ENCODE data around the gene TFPT. TPM values are rescaled to one million over a fixed set of nuclear protein-coding genes. Genes with fewer than 3 reads are reported as not detected.

The TFPT gene
- total RNA-seq, 2 experiments from 2014 or later: 10.1 to 11.2 TPM

DNA sequence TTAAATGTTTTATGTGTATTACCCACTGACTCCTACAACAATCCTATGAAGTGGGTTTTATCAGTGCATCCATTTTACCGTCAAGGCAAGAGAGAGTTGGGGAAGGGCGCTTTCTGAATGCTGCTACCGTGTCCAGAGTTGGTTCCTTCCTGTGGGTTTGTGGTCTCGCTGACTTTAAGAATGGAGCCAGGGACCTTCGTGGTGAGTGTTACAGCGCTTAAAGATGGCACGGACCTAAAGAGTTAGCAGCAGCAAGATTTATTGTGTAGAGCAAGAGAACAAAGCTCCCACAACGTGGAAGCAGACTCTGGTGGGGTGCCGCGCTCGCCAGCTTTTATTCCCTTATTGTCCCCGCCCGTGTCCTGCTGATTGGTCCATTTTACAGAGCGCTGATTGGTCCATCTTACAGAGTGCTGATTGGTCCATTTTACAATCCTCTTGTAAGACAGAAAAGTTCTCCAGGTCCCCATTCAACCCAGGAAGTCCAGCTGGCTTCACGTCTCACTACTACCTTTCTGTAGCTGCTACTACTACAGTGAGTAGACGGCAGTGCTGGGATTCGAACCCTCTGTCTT, 20.9 kb downstream of the TFPT start:
- Mint-ChIP-seq H3K4me1 (ENCODE audit: low read depth) (peaks cover 12% of the 10 kb centered on the region), H3K27me3 (peaks cover 39% of the 10 kb centered on the region), H3K36me3 (ENCODE audit: low read depth) (no peaks in the 10 kb centered on the region), H3K27ac (no peak overlapping the region), H3K4me3 (no peak overlapping the region), H3K9me3 (no peaks in the 10 kb centered on the region)
- peaks cover 22% of the 10 kb centered on the region for H3K4me1 ChIP-seq (ENCODE audit: insufficient read depth, low read length)
- intact Hi-C loops (cut with DNase I, micrococcal nuclease): no loop called here
- DNase-seq (no peak), ATAC-seq (ENCODE audit: poor library complexity) (no peak)
- peaks cover 11 to 16% of the 10 kb centered on the region in 2 experiments for H3K27me3 ChIP-seq (ENCODE audit: control insufficient read depth in 1 of 2, insufficient read depth in 2 of 2, low read length in 2 of 2)
- POLR2A ChIA-PET: interaction anchor here (0.6 to 3.0 kb wide), 2 partner anchors 15 to 20 kb away, joined by 3 to 24 read pairs; partner anchors contain the start of genes PRPF31 and TFPT
- H3K36me3 ChIP-seq (ENCODE audit: insufficient read depth, low read length): no peaks in the 10 kb centered on the region
- peaks cover 0 to 4% of the 10 kb centered on the region in 2 experiments for H3K9me3 ChIP-seq (ENCODE audit: control insufficient read depth in 1 of 2, insufficient read depth in 1 of 2, low read length in 2 of 2)
- TF ChIP-seq, protein P1, sequence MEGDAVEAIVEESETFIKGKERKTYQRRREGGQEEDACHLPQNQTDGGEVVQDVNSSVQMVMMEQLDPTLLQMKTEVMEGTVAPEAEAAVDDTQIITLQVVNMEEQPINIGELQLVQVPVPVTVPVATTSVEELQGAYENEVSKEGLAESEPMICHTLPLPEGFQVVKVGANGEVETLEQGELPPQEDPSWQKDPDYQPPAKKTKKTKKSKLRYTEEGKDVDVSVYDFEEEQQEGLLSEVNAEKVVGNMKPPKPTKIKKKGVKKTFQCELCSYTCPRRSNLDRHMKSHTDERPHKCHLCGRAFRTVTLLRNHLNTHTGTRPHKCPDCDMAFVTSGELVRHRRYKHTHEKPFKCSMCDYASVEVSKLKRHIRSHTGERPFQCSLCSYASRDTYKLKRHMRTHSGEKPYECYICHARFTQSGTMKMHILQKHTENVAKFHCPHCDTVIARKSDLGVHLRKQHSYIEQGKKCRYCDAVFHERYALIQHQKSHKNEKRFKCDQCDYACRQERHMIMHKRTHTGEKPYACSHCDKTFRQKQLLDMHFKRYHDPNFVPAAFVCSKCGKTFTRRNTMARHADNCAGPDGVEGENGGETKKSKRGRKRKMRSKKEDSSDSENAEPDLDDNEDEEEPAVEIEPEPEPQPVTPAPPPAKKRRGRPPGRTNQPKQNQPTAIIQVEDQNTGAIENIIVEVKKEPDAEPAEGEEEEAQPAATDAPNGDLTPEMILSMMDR (IDR thresholded peaks at IDR 0.05): no peak
- H3K4me3 ChIP-seq (ENCODE audit: low read length): no peak overlapping the region
- CTCF ChIA-PET: no interaction called here
- no peak overlapping the region for H3K27ac ChIP-seq (ENCODE audit: low read depth in 1 of 2, low read length in 2 of 2)

DNA sequence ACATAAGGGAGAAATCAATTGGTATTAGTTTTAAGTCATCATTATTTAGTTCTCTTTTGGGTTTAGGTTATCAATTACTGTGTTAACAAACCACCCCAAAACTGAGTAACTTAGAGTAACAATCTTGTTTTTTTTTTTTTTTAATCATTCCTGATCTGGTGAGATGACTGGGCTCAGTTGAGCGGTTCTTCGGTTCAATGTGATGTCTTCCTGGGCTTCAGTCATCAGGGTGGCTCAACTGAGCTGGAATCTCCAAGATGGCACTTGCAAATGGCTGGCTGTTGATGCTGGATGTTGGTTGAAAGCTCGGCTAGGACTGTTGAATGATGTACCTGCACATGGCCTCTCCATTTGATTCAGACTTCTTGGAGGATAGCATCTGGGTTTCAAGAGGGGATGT, 31.0 kb downstream of the TFPT start:
- DNase-seq (no peak), ATAC-seq (ENCODE audit: poor library complexity) (no peak)
- H3K4me3 Mint-ChIP-seq: no peak overlapping the region
- Histone ChIP-seq H3K27ac (ENCODE audit: low read depth in 1 of 2, low read length in 2 of 2) (no peak overlapping the region), H3K36me3 (ENCODE audit: insufficient read depth, low read length) (no peaks in the 10 kb centered on the region), H3K4me1 (ENCODE audit: insufficient read depth, low read length) (no peaks in the 10 kb centered on the region), H3K4me3 (ENCODE audit: low read length) (no peak overlapping the region), H3K27me3 (ENCODE audit: control insufficient read depth in 1 of 2, insufficient read depth in 2 of 2, low read length in 2 of 2) (no peaks in the 10 kb centered on the region), H3K9me3 (ENCODE audit: control insufficient read depth in 1 of 2, insufficient read depth in 1 of 2, low read length in 2 of 2) (peaks cover 14 to 31% of the 10 kb centered on the region in 2 experiments)
- H3K27me3 Mint-ChIP-seq: peaks cover 6% of the 10 kb centered on the region
- H3K4me1 Mint-ChIP-seq (ENCODE audit: low read depth): no peaks in the 10 kb centered on the region
- no peaks in the 10 kb centered on the region for H3K36me3 Mint-ChIP-seq (ENCODE audit: low read depth)
- TF ChIP-seq, protein P1 (IDR thresholded peaks at IDR 0.05): no peak
- H3K27ac Mint-ChIP-seq: no peak overlapping the region
- ChIA-PET CTCF (no interaction called here), POLR2A (no interaction called here)
- no peaks in the 10 kb centered on the region for H3K9me3 Mint-ChIP-seq
- intact Hi-C loops (cut with DNase I, micrococcal nuclease): no loop called here

DNA sequence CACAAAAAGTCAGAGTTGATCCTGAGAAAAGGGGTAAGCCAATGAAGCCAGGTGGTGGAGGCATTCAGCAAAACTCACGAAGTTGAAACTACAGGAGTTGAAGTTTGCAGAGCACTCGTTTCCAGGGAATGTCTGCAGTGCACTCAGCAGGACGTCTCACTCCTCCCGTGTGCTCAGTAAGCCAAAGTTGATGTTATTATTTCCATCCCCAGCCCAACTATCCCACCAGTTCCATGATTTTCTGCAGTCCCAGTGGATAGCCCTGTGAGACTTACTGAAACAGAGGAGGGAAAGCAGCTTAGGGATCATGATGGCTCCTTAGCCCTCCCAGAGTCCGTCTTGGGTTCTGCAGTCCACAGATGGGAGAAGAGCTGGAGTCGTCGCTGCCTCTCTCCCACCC, 34.4 kb downstream of the TFPT start, which contains the start of gene TARM1:
TARM1 (minus strand) TSS at position 334 of the 400 bp plus-strand sequence; CDS start at position 309, 25 bp downstream.
- H3K9me3 ChIP-seq (ENCODE audit: control insufficient read depth in 1 of 2, insufficient read depth in 1 of 2, low read length in 2 of 2): peaks cover 14 to 32% of the 10 kb centered on the region in 2 experiments
- intact Hi-C loops (cut with DNase I, micrococcal nuclease): no loop called here
- no peaks in the 10 kb centered on the region for H3K36me3 ChIP-seq (ENCODE audit: insufficient read depth, low read length)
- H3K27me3 ChIP-seq (ENCODE audit: control insufficient read depth in 1 of 2, insufficient read depth in 2 of 2, low read length in 2 of 2): no peaks in the 10 kb centered on the region
- Mint-ChIP-seq H3K36me3 (ENCODE audit: low read depth) (no peaks in the 10 kb centered on the region), H3K4me3 (no peak within 1 kb of the TSS), H3K9me3 (no peaks in the 10 kb centered on the region), H3K27ac (no peak within 1 kb of the TSS), H3K4me1 (ENCODE audit: low read depth) (no peaks in the 10 kb centered on the region), H3K27me3 (peaks cover 1% of the 10 kb centered on the region)
- H3K4me3 ChIP-seq (ENCODE audit: low read length): no peak within 1 kb of the TSS
- CTCF ChIA-PET: no interaction called here
- TF ChIP-seq, protein P1 (IDR thresholded peaks at IDR 0.05): no peak
- H3K27ac ChIP-seq (ENCODE audit: low read depth in 1 of 2, low read length in 2 of 2): no peak within 1 kb of the TSS
- no peaks in the 10 kb centered on the region for H3K4me1 ChIP-seq (ENCODE audit: insufficient read depth, low read length)
- no peak for DNase-seq
- ATAC-seq (ENCODE audit: poor library complexity): no peak
- POLR2A ChIA-PET: no interaction called here

Measured in CD4-positive, alpha-beta T cell (primary cell).